ENCODE measurements around the gene TRIML1.
"Not testable (repeated sequence)": the region's sequence is repeated elsewhere in the genome, so short reads cannot be mapped to it uniquely, and the experiment has no call there.

Gene TRIML1

DNA sequence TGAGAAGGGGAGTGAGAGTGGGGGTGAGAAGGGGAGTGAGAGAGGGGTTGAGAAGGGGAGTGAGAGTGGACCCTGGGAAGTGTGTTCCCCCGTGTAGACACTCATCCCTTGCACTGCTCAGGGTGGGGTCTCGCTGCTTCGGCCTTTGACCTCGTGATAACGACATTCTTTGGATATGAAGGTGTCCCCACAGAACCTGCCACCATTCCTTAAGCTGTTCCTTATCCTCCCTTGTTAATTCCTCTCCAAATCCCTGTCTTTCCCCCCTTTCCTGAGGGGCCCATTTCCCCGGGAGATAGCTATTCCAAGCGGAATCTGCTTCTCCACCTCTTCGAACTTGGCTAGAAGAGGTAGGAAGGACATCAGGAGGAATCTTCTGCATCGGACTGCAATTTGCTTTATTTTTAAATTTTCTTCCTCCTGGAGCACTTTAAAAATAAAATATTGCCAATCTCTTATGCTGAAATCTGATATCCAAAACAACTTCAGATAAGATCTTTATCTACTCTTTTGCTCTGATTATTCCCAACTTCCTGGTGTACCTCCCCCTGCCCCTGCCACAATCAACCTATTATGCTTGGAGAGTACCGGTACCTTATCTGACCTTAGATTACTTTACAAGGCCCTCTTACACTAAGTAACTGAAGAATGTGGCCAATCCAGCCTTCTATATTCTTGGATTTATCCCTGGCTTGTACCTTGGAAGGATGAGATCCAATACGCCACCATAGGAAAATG lies 15.6 kb downstream of the TRIML1 start:
- DNase-seq = no peak

DNA sequence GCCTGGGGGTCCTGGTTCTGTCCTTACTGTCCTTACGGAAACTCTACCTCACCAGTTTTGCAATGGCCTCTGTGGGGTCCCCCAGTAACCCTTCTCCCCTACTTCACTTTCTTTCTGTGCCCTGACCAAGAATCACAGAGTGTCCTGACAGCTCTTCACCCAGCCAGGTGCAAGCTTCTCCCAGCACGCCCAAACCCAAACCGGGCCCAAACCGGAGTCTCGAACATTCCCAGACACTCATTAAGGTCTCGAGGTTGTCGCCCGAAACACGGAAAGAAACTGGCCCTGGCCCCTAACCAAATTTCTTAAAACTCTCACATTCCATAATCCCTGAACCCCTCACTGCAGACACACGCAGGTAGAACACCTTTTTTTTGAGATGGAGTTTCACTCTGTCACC lies 19.1 kb downstream of the TRIML1 start:
- DNase-seq = no peak

DNA sequence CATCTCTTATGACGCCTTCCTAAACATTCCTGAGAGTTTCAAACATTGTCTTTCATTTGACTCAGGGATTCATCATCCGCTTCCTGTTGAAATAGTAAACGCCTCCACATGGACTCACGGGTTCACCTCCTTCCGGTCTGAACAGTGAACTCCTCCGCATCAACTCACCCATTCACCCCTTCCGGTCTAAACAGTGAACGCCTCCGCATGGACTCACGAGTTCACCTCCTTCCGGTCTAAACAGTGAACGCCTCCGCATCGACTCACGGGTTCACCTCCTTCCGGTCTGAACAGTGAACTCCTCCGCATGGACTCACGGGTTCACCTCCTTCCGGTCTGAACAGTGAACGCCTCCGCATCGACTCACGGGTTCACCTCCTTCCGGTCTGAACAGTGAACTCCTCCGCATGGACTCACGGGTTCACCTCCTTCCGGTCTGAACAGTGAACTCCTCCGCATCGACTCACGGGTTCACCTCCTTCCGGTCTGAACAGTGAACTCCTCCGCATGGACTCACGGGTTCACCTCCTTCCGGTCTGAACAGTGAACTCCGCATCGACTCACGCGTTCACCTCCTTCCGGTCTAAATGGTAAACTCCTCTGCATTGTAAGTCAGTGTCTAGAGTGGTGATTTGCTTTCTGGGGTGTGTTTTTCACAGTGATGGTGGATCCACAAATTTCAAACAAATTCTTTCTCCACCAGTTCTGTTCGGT lies 20.4 kb downstream of the TRIML1 start:
- DNase-seq = not testable (repeated sequence)

DNA sequence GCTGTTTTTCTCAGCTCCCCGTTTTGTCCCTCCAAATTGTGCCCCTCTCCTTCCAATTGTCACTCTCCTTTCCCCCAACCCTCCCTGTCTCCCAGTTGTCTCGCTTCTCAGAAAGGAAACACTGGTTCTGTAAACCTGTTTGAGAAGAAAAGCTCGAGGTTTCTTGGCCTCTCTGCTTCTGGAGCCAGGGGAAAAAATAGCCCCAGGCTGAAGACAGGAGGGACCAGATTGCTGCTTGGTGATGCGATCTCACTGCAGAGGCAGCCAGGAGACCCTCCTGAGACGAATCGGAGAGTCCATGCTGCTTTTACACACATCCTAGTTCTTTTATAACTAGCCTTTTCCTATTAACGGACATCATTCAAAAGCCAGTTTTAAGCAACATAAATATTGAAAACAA lies 21.2 kb downstream of the TRIML1 start:
- no peak for DNase-seq

DNA sequence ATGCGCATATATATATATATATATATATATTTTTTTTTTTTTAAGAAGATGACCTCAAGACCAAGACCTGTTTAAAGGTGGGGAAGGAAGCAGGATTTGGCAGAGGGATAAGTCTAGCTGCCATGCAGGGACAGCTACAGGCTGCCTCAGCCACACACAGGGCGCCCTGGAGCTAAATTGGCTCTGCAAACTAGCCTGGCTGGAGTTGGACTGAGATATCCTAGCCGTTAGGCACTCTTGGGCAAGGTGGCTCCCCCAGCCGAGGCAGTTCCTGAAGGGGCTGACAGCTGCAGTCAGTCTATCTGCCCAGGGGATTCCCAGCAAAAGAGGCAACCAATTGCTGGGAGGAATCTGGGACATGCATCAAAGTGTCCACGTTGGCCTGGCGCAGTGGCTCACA lies 21.9 kb downstream of the TRIML1 start:
- no peak for DNase-seq

DNA sequence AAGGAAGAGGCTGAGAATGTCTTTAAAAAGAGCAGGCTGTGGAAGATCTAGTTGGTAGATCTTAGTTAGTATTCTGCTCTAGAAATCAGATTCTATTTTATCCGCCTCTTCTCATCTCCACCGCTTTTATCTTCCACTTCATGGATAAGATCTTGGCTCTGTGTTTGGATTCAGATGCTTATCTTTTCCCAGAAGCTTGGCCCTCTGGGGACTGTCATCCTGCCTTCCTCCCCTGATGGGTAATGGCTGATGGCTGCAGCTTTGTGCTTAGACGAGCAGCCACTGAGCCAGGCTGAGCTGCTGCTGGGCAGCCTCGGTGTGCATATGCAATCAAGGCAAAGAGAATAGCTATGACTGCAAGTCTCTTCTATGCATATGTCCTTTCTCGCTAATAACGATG lies 23.5 kb downstream of the TRIML1 start:
- no peak for DNase-seq

DNA sequence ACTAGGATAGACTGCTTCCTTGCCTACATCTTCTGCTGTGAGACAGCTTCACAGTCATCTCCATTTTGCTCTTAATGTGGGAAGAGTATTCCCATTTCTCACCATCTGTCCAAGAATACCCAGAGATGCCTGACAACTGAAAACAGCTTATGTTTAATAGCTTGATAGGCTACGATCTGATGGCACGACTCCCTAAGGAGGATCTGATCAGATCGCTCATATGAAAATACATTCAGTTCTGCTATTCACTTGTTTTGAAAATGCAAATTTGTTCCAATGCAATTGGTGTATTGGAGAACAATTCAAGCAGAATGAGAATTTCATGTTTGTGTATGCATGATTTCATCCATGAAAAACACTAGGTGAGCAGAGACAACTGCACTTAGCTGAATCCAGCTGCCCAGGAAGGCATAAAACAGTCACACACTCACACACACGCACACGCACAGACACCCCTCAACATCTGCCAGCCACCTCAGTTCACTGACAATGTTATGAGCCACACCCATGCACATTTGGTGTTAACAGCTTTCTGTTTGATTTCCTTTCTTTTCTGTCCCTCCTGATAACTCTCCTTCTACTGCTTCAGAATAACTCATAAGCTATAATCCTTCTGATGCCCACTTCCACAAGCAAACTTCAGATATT lies 29.6 kb downstream of the TRIML1 start:
- no peak for DNase-seq

DNA sequence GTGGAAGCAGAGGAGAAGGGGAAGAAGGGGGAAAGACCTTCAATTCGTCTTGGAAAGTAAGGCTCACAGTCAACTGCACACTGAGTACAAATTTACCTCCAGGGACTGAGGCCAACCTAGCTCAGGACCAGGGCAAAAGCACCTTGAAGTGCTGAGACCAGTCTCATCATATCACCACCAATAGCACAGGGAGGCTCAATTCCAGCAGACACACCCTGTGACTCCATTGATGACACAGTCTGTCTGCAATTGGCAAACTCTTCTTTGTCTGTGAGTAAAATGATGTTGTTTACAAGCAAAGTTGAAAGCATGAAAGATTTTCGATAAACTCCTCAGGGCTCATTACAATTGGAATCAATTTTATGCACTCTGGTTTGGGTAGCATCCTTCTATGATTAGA lies 32.3 kb downstream of the TRIML1 start:
- DNase-seq = no peak

DNA sequence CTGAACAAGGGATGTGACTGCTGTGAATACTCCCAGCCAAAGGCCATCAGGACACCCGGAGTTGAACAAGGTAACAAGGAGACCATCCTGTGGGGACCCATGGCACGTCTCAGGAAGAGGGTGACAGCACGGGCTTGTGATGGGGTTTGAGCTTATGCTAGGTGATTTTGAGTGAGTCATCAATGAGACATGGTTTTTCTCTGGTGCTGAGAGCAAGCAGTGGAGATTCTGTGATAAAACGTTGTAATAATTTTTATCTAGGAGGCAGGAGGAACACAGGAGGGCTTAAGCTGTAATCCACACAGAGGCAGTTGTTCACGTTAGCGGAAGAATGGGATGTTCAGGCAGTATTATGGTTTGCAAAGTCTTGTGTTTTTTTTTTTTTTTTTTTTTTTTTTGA lies 36.0 kb downstream of the TRIML1 start:
- DNase-seq = no peak

DNA sequence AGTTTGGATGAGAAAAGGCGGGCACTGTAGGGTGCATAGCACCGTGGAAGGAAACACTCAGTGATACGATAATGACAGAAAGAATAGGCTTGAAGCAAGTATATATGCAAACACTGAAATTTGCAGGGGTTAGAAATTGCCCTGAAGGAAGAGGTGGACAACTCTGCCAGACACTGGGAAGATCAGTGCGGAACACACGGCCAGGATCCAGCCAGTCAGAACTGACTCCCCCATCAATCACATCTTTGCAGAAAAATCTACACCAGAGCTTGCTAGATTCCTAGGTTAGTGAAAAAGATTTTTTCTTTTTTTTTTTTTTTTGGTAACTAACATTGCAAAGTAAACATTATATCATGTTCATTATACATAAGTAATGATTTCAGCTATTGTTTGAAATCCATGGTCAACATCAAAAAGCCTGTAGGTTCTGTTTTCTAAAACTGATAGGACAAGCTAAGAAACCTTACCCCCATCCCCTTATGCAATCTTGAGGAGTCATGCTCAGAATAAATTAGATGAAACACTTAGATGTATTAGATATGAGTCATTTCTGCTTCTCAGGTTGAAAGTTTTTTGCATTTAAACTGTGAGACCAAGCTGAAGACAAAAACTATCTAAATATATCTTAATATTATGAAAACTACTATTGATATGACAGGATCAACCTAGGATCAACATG lies 38.9 kb downstream of the TRIML1 start:
- DNase-seq = no peak

DNA sequence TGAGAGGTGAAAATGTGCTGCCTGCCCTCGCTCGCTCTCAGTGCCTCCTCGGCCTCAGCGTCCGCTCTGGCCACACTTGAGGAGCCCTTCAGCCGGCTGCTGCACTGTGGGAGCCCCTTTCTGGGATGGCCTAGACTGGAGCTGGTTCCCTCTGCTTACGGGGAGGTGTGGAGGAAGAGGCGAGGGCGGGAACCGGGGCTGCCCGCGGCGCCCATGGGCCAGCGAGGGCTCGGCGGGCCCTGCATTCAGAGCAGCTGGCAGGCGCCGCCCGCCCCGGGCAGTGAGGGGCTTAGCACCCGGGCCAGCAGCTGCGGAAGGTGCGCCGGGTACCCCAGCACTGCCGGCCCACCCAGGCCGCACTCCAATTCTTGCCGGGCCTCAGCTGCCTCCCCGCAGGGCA lies 39.6 kb downstream of the TRIML1 start:
- DNase-seq = no peak

DNA sequence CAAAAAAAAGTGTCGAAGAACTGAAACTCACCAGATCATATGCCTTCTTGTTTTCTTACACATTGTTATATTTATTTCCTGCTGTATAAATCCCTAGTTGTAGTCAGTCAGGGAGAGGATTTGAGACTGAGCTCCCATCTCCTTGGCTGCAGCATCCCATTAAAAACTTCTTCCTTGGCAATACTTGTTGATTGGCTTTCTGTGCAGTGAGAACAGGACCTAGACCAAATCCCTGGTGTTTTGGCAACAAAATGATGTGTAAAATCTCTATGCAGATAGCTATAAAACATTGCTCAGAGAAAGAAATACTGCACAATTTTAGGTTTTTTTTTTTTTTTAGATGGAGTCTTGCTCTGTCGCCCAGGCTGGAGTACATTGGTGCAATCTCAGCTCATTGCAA lies 47.9 kb downstream of the TRIML1 start:
- no peak for DNase-seq

DNA sequence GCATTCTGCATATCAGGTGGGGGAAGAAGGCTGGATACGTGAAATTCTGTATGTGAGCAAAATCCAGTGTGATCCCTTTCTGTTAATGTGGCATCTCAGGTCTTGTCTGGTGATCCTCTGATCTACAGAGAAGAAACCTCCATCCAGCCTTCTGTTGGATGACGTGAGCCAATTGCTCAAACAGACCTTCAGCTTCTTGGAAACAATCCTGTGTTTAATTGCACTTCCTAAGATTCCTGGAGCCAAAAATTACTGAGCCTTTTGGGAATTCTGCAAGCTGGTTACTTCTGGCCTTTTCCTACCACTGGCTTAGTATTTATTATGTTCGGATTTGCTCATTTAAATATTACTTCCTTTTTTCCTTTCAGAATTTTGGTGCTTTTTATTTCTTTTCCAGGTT lies 51.2 kb downstream of the TRIML1 start:
- DNase-seq = no peak

DNA sequence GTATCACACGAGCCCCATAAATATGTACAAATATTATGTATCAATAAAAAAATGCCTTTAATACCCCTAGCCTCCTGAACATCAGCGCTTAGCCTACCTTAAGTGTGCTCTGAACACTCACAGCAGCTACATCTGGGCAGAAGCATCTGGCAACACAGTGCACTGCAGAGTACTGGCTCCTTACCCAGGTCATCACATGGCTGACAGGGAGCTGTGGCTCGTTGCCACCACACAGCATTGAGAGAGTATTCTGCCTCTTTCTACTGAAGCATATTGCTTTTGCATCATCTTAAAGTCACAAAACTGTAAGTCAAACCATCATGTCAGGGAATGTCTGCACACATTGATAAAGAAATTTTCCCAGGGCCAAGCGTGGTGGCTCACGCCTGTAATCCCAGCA lies 55.2 kb downstream of the TRIML1 start:
- DNase-seq = no peak

DNA sequence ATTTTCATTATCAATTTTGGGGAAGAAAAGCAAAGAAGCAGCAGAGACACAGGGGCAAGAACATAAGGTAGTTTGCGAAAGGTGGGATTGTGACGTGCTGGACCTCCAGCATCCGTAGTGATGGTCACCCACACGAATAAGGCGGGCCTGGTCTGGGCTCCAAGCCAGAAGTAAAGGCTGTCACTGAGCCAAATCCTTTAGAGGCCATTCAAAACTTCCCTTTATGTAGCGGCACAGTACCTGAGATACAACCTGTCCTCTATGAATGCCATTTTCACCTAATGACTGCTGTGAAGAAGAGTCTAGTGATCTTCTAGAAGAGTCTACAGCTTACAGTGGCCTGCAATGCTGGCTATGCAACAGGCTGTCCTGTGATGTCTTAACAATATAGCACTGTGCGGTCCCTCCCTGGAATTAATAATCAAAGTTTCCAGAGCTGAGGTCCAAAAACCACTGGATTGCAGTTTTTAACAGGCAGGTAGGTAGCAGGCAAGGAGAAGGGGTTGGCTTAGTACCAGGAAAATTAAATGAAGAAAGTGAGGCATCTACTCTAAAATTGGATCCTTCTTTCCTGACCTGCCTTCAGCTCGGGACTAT lies 56.2 kb downstream of the TRIML1 start:
- no peak for DNase-seq

DNA sequence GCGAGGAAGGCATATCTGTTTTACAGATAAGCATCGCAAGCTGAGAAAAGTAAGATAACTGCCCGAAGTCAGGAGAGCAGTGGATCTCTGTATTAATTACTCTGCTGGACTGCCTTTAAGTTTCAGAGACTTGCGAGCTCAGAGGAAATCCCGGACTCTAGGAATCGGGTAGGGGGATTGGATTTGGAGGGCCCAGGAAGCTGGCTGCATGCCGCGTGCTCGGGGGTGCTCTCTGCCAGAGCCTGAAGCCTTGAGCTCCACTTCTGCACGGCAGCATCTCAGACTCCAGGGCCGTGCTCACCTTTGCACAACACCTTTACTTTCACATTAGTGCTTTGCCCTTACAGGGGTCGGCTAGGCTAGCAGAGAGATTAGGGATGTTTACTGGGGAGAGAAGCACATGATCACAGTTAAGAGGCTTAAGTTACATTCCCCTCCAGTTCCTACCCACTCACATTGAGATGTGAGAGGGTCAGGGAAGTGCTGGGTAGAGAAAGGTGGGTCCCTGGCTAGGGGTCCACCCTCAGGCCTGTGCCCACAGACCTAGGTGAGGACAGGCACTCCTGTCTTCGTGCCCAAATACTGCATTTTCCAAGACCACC lies 57.0 kb downstream of the TRIML1 start:
- no peak for DNase-seq

Data from DMS79 treated with DMSO at 0.1 percent for 48 hours (cell line).